HS-27A (cell line): ENCODE data around the gene KRTAP10-9.
"Not testable (repeated sequence)": the region's sequence is repeated elsewhere in the genome, so short reads cannot be mapped to it uniquely, and the experiment has no call there.

Experiments used
- DNase-seq: peaks from one replicate; pipeline ENCODE4 v3.0.0-alpha.2; 2012; ENCODE audit warnings: low read depth, missing footprints

The KRTAP10-9 gene

GRCh38 chr21:44615466-44615865, 11.4 kb upstream of the KRTAP10-9 start:
- DNase-seq: no peak

- no peak for DNase-seq
Observed at GRCh38 chr21:44615911-44616590, 10.8 kb upstream of the KRTAP10-9 start.

- DNase-seq: no peak
Observed at GRCh38 chr21:44616591-44616926, 10.3 kb upstream of the KRTAP10-9 start.

GRCh38 chr21:44617071-44617501, 9.8 kb upstream of the KRTAP10-9 start:
- no peak for DNase-seq

- no peak for DNase-seq
Observed at GRCh38 chr21:44618504-44618903, 8.4 kb upstream of the KRTAP10-9 start.

GRCh38 chr21:44618909-44619308, 8.0 kb upstream of the KRTAP10-9 start:
- no peak for DNase-seq

GRCh38 chr21:44619886-44620285, 7.0 kb upstream of the KRTAP10-9 start:
- DNase-seq: no peak

GRCh38 chr21:44623575-44623974, 3.3 kb upstream of the KRTAP10-9 start:
- DNase-seq: no peak

- DNase-seq: no peak
Observed at GRCh38 chr21:44625756-44626155, 1.1 kb upstream of the KRTAP10-9 start.

- DNase-seq: no peak
Observed at GRCh38 chr21:44626262-44626661, 631 bp upstream of the KRTAP10-9 start.

- not testable (repeated sequence) for DNase-seq
Observed at GRCh38 chr21:44627181-44627822, 409 bp downstream of the KRTAP10-9 start.

- not testable (repeated sequence) for DNase-seq
Observed at GRCh38 chr21:44627831-44628233, 939 bp downstream of the KRTAP10-9 start.

- DNase-seq: no peak
Observed at GRCh38 chr21:44628707-44629391, 2.0 kb downstream of the KRTAP10-9 start.

- no peak for DNase-seq
Observed at GRCh38 chr21:44630440-44630839, 3.5 kb downstream of the KRTAP10-9 start.

GRCh38 chr21:44632067-44632466, 5.2 kb downstream of the KRTAP10-9 start:
- no peak for DNase-seq

GRCh38 chr21:44636209-44637017, 9.5 kb downstream of the KRTAP10-9 start:
- DNase-seq: no peak

- no peak for DNase-seq
Observed at GRCh38 chr21:44637018-44637850, 10.3 kb downstream of the KRTAP10-9 start, which contains the start of gene KRTAP10-10. Gene KRTAP10-10, plus strand, starts transcription at chr21:44637356. Its CDS starts 62 bp downstream, at chr21:44637418.

GRCh38 chr21:44637851-44638348, 11.0 kb downstream of the KRTAP10-9 start:
- DNase-seq: not testable (repeated sequence)

- DNase-seq: not testable (repeated sequence)
Observed at GRCh38 chr21:44638506-44639330, 11.8 kb downstream of the KRTAP10-9 start.

- DNase-seq: no peak
Observed at GRCh38 chr21:44639331-44639655, 12.4 kb downstream of the KRTAP10-9 start.
